GM12874 (cell line): ENCODE data around the gene HEPHL1.

Source experiments
- TF ChIP-seq, protein P1 (sequence below): IDR thresholded peaks from 2 replicates; pipeline ENCODE4 v1.5.1; 2011; ENCODE audit warnings: low read depth, mild to moderate bottlenecking, control low read depth, low read length, moderate library complexity; ENCODE audit not compliant: insufficient read depth

The HEPHL1 gene

DNA sequence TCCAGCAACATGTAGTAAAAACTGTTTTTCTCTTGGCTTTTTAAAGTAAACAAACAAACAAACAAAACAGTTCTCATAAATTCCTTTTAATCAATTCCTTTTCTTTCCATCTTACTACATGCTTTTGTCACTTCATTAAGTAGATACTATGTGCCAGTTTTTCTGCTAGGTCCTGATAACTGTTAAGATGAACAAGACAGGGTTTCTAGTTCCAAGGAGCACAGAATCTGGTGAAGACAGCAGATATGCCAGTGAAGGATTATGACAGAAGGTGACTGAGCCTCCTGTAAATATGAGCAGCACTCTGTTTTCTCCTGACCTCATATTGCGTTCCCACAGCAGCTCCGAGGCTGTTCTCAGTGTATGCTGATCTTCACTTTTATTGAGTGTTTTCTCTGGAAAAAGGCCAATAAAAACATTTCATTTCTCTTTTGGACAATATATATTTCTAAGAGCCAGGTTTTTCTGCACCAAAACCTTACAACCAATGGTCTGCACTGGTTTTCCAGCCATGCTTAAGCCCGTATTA lies 45.8 kb downstream of the HEPHL1 start:
- TF ChIP-seq, protein P1, sequence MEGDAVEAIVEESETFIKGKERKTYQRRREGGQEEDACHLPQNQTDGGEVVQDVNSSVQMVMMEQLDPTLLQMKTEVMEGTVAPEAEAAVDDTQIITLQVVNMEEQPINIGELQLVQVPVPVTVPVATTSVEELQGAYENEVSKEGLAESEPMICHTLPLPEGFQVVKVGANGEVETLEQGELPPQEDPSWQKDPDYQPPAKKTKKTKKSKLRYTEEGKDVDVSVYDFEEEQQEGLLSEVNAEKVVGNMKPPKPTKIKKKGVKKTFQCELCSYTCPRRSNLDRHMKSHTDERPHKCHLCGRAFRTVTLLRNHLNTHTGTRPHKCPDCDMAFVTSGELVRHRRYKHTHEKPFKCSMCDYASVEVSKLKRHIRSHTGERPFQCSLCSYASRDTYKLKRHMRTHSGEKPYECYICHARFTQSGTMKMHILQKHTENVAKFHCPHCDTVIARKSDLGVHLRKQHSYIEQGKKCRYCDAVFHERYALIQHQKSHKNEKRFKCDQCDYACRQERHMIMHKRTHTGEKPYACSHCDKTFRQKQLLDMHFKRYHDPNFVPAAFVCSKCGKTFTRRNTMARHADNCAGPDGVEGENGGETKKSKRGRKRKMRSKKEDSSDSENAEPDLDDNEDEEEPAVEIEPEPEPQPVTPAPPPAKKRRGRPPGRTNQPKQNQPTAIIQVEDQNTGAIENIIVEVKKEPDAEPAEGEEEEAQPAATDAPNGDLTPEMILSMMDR, result no peak

- TF ChIP-seq, protein P1, result no peak
Observed at GRCh38 chr11:94068764-94069163, 47.6 kb downstream of the HEPHL1 start.

DNA sequence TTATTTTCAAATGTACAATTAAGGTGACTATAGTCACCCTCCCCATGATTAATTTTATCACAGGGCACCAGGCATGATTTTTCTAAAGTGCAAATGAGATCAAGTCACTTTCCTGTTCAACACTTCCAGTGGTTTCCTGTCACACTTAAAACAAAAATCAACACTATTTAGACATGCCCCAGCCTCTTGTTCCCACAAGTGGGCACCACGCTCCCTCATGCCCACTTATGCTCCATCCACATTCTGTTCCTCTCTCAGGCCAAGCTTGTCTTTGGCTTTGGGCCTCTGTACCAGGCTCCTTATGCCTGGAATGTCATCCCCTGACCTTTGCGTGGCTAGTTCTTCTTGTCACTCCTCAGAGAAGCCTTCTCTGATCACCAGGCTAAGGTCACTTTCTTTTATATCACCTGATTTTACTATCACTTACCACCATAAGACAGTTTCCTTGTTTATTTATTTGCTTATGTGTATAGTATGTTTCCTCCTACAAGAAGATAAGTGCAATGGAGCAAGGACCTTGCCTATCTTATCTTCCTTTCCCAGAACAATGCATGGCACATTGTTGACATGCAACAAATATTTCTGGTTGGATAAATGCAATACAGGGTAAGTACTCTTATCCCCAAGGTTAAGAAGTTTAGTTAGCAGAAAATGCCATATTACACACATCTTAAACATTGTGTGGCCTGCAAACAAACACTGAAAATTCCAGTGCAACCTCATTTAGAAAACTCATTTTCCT lies 56.6 kb downstream of the HEPHL1 start:
- TF ChIP-seq, protein P1, result no peak

GRCh38 chr11:94084164-94084563 lies 63.0 kb downstream of the HEPHL1 start:
- TF ChIP-seq, protein P1, result no peak

DNA sequence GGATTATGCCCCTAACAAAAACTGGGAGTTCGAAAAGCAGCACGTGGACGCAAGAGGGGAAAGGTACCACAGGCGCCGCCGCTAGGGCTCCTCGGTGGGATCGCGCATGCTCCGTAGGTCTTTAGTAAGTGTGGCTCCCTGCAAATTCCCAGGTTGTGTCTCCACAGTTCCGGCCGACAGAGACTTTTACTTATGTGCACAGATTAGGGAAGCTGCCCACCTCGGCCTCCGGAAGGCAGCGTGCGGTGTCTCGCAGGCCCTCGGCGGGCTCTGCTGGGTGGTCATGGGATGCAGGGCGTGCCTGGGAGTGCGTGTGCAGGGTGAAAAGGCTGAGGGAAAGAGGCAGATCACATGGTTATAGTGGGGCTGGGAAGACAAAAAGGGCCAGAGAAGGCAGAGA lies 67.8 kb downstream of the HEPHL1 start:
- TF ChIP-seq, protein P1, result no peak

- TF ChIP-seq, protein P1, result no peak
Observed at GRCh38 chr11:94089341-94089740, 68.2 kb downstream of the HEPHL1 start.

DNA sequence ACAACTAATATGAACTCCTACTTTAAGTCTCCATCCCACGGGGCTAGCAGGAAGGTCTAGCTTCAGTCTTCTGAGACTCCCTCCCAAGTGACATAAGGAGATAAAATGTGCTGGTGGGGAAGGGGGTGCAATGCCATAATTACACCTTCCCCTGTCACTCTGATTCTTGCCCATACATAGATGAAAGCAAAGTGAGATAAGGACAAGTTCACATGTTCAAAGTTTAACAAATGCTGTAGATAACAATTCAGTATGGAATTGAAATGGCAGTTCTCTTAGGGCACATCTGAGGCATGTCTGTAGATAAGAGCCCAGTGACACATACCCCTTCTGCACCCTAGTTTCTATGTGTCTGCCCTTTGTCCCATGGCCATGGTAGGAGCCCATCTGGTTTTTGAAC lies 69.2 kb downstream of the HEPHL1 start:
- TF ChIP-seq, protein P1, result no peak
